NB4 (cell line): ENCODE data around the gene CCDC97.
"Not testable (repeated sequence)": the region's sequence is repeated elsewhere in the genome, so short reads cannot be mapped to it uniquely, and the experiment has no call there.

Source experiments
- DNase-seq: peaks from one replicate; pipeline ENCODE4 v3.0.0; 2010; ENCODE audit warnings: low read depth
- H3K4me3 ChIP-seq: one replicate; pipeline ENCODE4 v1.5.1; 2011; ENCODE audit warnings: mild to moderate bottlenecking, low read depth, low read length, moderate library complexity
- CTCF ChIP-seq: IDR thresholded peaks from one replicate; pipeline ENCODE4 v1.5.1; 2012; ENCODE audit warnings: low read depth, low read length
- MAX ChIP-seq: IDR thresholded peaks from 2 replicates; pipeline ENCODE4 v1.6.1; 2011; ENCODE audit warnings: low read depth, low read length
- MYC ChIP-seq: IDR thresholded peaks from 2 replicates; pipeline ENCODE4 v1.6.1; 2011; ENCODE audit warnings: low read depth, low read length
- POLR2A ChIP-seq: IDR thresholded peaks from 2 replicates; pipeline ENCODE4 v1.6.1; 2011; ENCODE audit warnings: mild to moderate bottlenecking; ENCODE audit not compliant: insufficient read length; ENCODE audit errors: extremely low read depth

The CCDC97 gene

GRCh38 chr19:41288673-41289530, 21.1 kb upstream of the CCDC97 start:
- no peak for DNase-seq
- TF ChIP-seq CTCF = no peak
- TF ChIP-seq MYC = no peak
- TF ChIP-seq POLR2A = no peak
- TF ChIP-seq MAX = no peak
- H3K4me3 ChIP-seq = no peak overlapping the region

- not testable (repeated sequence) for DNase-seq
These were observed 20.2 kb upstream of the CCDC97 start for GRCh38 chr19:41289814-41290213.

GRCh38 chr19:41294393-41294792, 15.6 kb upstream of the CCDC97 start:
- no peak overlapping the region for H3K4me3 ChIP-seq
- TF ChIP-seq MAX (no peak), MYC (no peak), CTCF (no peak), POLR2A (no peak)
- no peak for DNase-seq

More at GRCh38 chr19:41289814-41290213, 20.2 kb upstream of the CCDC97 start:
- not testable (repeated sequence) for H3K4me3 ChIP-seq

- TF ChIP-seq CTCF (no peak), POLR2A (no peak), MYC (no peak), MAX (no peak)
- no peak for DNase-seq
These were observed 14.5 kb upstream of the CCDC97 start for GRCh38 chr19:41295499-41295898.

GRCh38 chr19:41296433-41296871, 13.5 kb upstream of the CCDC97 start:
- H3K4me3 ChIP-seq = no peak overlapping the region
- no peak for TF ChIP-seq MAX
- no peak for DNase-seq

More at GRCh38 chr19:41295499-41295898, 14.5 kb upstream of the CCDC97 start:
- H3K4me3 ChIP-seq = no peak overlapping the region

GRCh38 chr19:41297628-41298347, 12.2 kb upstream of the CCDC97 start:
- DNase-seq = no peak
- TF ChIP-seq POLR2A = no peak
- TF ChIP-seq MYC = no peak
- no peak for TF ChIP-seq CTCF
- TF ChIP-seq MAX = no peak
- H3K4me3 ChIP-seq = no peak overlapping the region
